Prostate gland (tissue), 2 donors: Measurements from ENCODE around the gene SNX1. TPM values are rescaled to one million over a fixed set of nuclear protein-coding genes. Genes with fewer than 3 reads are reported as not detected.

Source experiments
- DNase-seq: peaks from one replicate; pipeline ENCODE4 v3.0.0-alpha.2; 2019; ENCODE audit warnings: low spot score
- H3K27ac ChIP-seq, 2 donors: fragments of 200-600 bp; sonication (generic); 2 replicates each; pipeline ENCODE4 v1.5.1; 2017 to 2019
- H3K27me3 ChIP-seq: fragments of 200-600 bp; sonication (generic); replicated peaks from 2 replicates; pipeline ENCODE4 v1.5.1; 2019; ENCODE audit not compliant: insufficient read depth
- H3K36me3 ChIP-seq, 2 donors: fragments of 200-600 bp; sonication (generic); 1 replicate in 1 of 2; 2 replicates in 1 of 2; pipeline versions ENCODE4 v1.5.1 to v1.8.1; 2017 to 2019
- H3K4me1 ChIP-seq: fragments of 200-600 bp; sonication (generic); replicated peaks from 2 replicates; pipeline ENCODE4 v1.5.1; 2019
- H3K4me3 ChIP-seq, 2 donors: fragments of 200-600 bp; sonication (generic); 2 replicates each; pipeline ENCODE4 v1.5.1; 2017 to 2019
- H3K9me3 ChIP-seq: fragments of 200-600 bp; sonication (generic); 2 replicates; pipeline ENCODE4 v1.5.1; 2017
- CTCF ChIP-seq, 4 experiments: fragments of 200-600 bp in 2 of 4; fragments of 450-650 bp in 2 of 4; sonication (generic) in 2 of 4; IDR thresholded peaks; 1 replicate in 3 of 4; 2 replicates in 1 of 4; pipeline ENCODE4 v1.5.1; 2016 to 2019; ENCODE audit warnings: antibody characterized with exemption in 4 of 4, mild to moderate bottlenecking in 2 of 4, moderate library complexity in 2 of 4
- POLR2A ChIP-seq: fragments of 450-650 bp; IDR thresholded peaks from one replicate; pipeline ENCODE4 v1.6.1; 2016; ENCODE audit warnings: antibody characterized with exemption, mild to moderate bottlenecking
- POLR2AphosphoS5 ChIP-seq: sonication (generic); formaldehyde crosslinking; IDR thresholded peaks from one replicate; pipeline ENCODE4 v1.6.1; 2017; ENCODE audit warnings: antibody characterized with exemption
- WGBS: methylation state at CpG from one replicate; pipeline ENCODE4 v1.1.5; 2018; 5-methylcytosine and 5-hydroxymethylcytosine counted together
- intact Hi-C: fragments of 100-400 bp; cut with DNase I; formaldehyde crosslinking; loops from one replicate; pipeline ENCODE4 v1.14.2; 2022
- total RNA-seq, 2 donors: library from RNA; depleted of rRNA; stranded (reverse); fragments of >200 nt; gene quantifications; one replicate each; pipeline ENCODE4 v1.1.0, GENCODE V29; 2016

Gene SNX1
- total RNA-seq, 2 donors from 2014 or later: 109 to 110 TPM

- Histone ChIP-seq H3K9me3 (no peaks in the 10 kb centered on the region), H3K36me3 (peaks cover 0 to 7% of the 10 kb centered on the region in 2 donors), H3K27me3 (no peaks in the 10 kb centered on the region), H3K4me3 (no peak overlapping the region), H3K27ac (no peak overlapping the region), H3K4me1 (peaks cover 4% of the 10 kb centered on the region)
- WGBS: 92% methylated on average over 12 of the region's 12 CpGs
- TF ChIP-seq CTCF (IDR thresholded peaks at IDR 0.05): no peak
- no peak for TF ChIP-seq POLR2A
- TF ChIP-seq POLR2AphosphoS5: no peak
- DNase-seq: no peak
- intact Hi-C loops: no loop called here
Measured at GRCh38 chr15:64089543-64090280, 6.1 kb upstream of the SNX1 start.

GRCh38 chr15:64090527-64090926 is 5.3 kb upstream of the SNX1 start:
- Histone ChIP-seq H3K27me3 (no peaks in the 10 kb centered on the region), H3K27ac (no peak overlapping the region), H3K4me3 (no peak overlapping the region), H3K4me1 (peaks cover 4% of the 10 kb centered on the region), H3K36me3 (peaks cover 0 to 7% of the 10 kb centered on the region in 2 donors), H3K9me3 (no peaks in the 10 kb centered on the region)
- TF ChIP-seq POLR2A (no peak), POLR2AphosphoS5 (no peak)
- 98% methylated on average over 3 of the region's 3 CpGs for WGBS
- DNase-seq: no peak
- intact Hi-C loops: no loop called here

GRCh38 chr15:64092075-64092820 is 3.5 kb upstream of the SNX1 start:
- Histone ChIP-seq H3K27ac (peak overlapping the region in 1 of 2 donors; percentile 90), H3K4me1 (peaks cover 4% of the 10 kb centered on the region), H3K27me3 (no peaks in the 10 kb centered on the region), H3K9me3 (no peaks in the 10 kb centered on the region), H3K4me3 (peak overlapping the region in 1 of 2 donors; percentile 59), H3K36me3 (peaks cover 0 to 6% of the 10 kb centered on the region in 2 donors)
- DNase-seq: no peak
- peak in 2 of 4 experiments; percentile 9 to 38 for TF ChIP-seq CTCF (IDR thresholded peaks at IDR 0.05)
- TF ChIP-seq POLR2AphosphoS5: no peak
- no peak for TF ChIP-seq POLR2A
- intact Hi-C loops: no loop called here

- DNase-seq: peak; percentile 34
- no peak for TF ChIP-seq CTCF (IDR thresholded peaks at IDR 0.05)
- no peak for TF ChIP-seq POLR2AphosphoS5
- no peak for TF ChIP-seq POLR2A
- intact Hi-C loops: no loop called here
- no peaks in the 10 kb centered on the region for H3K36me3 ChIP-seq
- peak overlapping the region; percentile 87 to 90 for H3K27ac ChIP-seq
- H3K27me3 ChIP-seq: no peaks in the 10 kb centered on the region
- peak overlapping the region; percentile 59 to 61 for H3K4me3 ChIP-seq
- no peaks in the 10 kb centered on the region for H3K9me3 ChIP-seq
- peaks cover 4% of the 10 kb centered on the region for H3K4me1 ChIP-seq
- 2% methylated on average over 22 of the region's 22 CpGs for WGBS
Measured at GRCh38 chr15:64092864-64093626, 2.7 kb upstream of the SNX1 start.
